ENCODE measurements around the gene FAM81A. TPM values are rescaled to one million over a fixed set of nuclear protein-coding genes. Genes with fewer than 3 reads are reported as not detected.

The FAM81A gene
- polyA plus RNA-seq, 2 of the 4 experiments (the other 2 are of a cell fraction): 13.1 to 15.1 TPM

GRCh38 chr15:59484399-59484798 is 46.4 kb downstream of the FAM81A start:
- no peak for ATAC-seq
- POLR2A ChIA-PET: no interaction called here
- TF ChIP-seq E2F6 (IDR thresholded peaks at IDR 0.05; ENCODE audit: borderline replicate concordance, low read depth) (no peak), POLR2AphosphoS2 (conservative IDR thresholded peaks at IDR 0.05; ENCODE audit: low read length) (no peak), RAD21 (conservative IDR thresholded peaks at IDR 0.05 in 1 of 2, IDR thresholded peaks at IDR 0.05 in 1 of 2) (no peak), HOXB5 (CRISPR knock-in tag; IDR thresholded peaks at IDR 0.05) (no peak), RARB (CRISPR knock-in tag; IDR thresholded peaks at IDR 0.05) (no peak), CEBPB (IDR thresholded peaks at IDR 0.05) (no peak), CHD2 (IDR thresholded peaks at IDR 0.05; ENCODE audit: low read length, partially characterized antibody) (no peak), CBX8 (IDR thresholded peaks at IDR 0.05) (no peak), HOXA7 (CRISPR knock-in tag; IDR thresholded peaks at IDR 0.05) (no peak), EHF (CRISPR knock-in tag; IDR thresholded peaks at IDR 0.05) (no peak), BCL3 (IDR thresholded peaks at IDR 0.05) (no peak), ZSCAN20 (CRISPR knock-in tag; IDR thresholded peaks at IDR 0.05) (no peak), USF2 (IDR thresholded peaks at IDR 0.05) (no peak), NFE2L2 (conservative IDR thresholded peaks at IDR 0.05; ENCODE audit: low read length) (no peak), REST (IDR thresholded peaks at IDR 0.05) (no peak), ZFP36 (IDR thresholded peaks at IDR 0.05; ENCODE audit: borderline replicate concordance, partially characterized antibody) (no peak), CBX2 (IDR thresholded peaks at IDR 0.05; ENCODE audit: borderline replicate concordance, low read depth) (no peak), MAZ (IDR thresholded peaks at IDR 0.05; ENCODE audit: borderline replicate concordance, low read depth, low read length) (no peak)

GRCh38 chr15:59485036-59485435 is 47.0 kb downstream of the FAM81A start:
- no peak for DNase-seq (ENCODE audit: low read depth in 1 of 2, low spot score in 1 of 2)
- H3K4me3 ChIP-seq: no peak overlapping the region
- ChIA-PET CTCF (interaction anchor here (0.6 to 2.8 kb wide), 2 partner anchors 16 to 232 kb away, joined by 3 to 9 read pairs; no protein-coding TSS in a partner anchor), POLR2A (no interaction called here)
- no peak overlapping the region for H3K4me2 ChIP-seq
- FAIRE-seq: no peak
- H3K27ac ChIP-seq: no peak overlapping the region
- WGBS (ENCODE audit: missing lambda C conversion rate): 87% methylated on average over 4 of the region's 4 CpGs
- ATAC-seq: no peak
- H3K9me3 ChIP-seq: peaks cover 8% of the 10 kb centered on the region; the same call in 2 of the 3 replicates
- no peaks in the 10 kb centered on the region for H3K4me1 ChIP-seq
- TF ChIP-seq NPAS2 (CRISPR knock-in tag; IDR thresholded peaks at IDR 0.05; ENCODE audit: borderline replicate concordance) (no peak), JUN (IDR thresholded peaks at IDR 0.05) (no peak), TP53 (CRISPR knock-in tag; IDR thresholded peaks at IDR 0.05) (no peak), REST (IDR thresholded peaks at IDR 0.05) (no peak), MAFK (IDR thresholded peaks at IDR 0.05; ENCODE audit: partially characterized antibody) (no peak), RNF2 (IDR thresholded peaks at IDR 0.05; ENCODE audit: borderline replicate concordance, low read depth) (no peak), KDM1A (IDR thresholded peaks at IDR 0.05; ENCODE audit: low read depth) (no peak), ELK1 (IDR thresholded peaks at IDR 0.05; ENCODE audit: low read depth, low read length) (no peak), SMC3 (IDR thresholded peaks at IDR 0.05) (no peak), MAX (IDR thresholded peaks at IDR 0.05) (no peak), POLR2AphosphoS2 (conservative IDR thresholded peaks at IDR 0.05; ENCODE audit: low read length) (no peak), ZSCAN20 (CRISPR knock-in tag; IDR thresholded peaks at IDR 0.05) (no peak)

More at GRCh38 chr15:59484399-59484798, 46.4 kb downstream of the FAM81A start:
- no peak for DNase-seq (ENCODE audit: low read depth in 1 of 2, low spot score in 1 of 2)
- Histone ChIP-seq H3K9me3 (peaks cover 4% of the 10 kb centered on the region; the same call in 2 of the 3 replicates), H3K4me3 (no peak overlapping the region), H3K27ac (no peak overlapping the region), H3K4me1 (no peaks in the 10 kb centered on the region), H3K4me2 (no peak overlapping the region)
- FAIRE-seq: no peak
- 88% methylated on average over 4 of the region's 4 CpGs for WGBS (ENCODE audit: missing lambda C conversion rate)
- CTCF ChIA-PET: no interaction called here
